Measurements from ENCODE around the gene KRT2.

KRT2 gene

DNA sequence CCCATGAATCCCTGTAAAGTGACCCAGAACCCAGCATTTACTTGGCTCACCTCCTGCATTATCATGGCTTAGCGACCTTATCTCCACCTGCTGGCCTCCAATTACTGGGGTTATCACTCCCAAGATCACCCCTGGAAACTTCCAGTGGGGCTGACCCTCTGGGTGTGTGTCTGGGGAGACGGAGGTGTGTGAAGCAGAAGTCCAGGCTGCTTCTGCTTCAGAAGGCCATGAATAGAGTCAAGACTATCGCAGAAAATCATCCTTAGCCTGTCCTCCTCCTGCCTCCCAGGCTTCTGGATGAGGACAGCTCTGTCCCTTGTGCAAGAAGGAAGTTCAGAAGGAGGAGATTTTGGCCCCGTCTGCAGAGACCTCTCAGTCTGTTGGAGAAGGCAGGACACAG is 50.3 kb downstream of the KRT2 start:
- TF ChIP-seq, protein P1, sequence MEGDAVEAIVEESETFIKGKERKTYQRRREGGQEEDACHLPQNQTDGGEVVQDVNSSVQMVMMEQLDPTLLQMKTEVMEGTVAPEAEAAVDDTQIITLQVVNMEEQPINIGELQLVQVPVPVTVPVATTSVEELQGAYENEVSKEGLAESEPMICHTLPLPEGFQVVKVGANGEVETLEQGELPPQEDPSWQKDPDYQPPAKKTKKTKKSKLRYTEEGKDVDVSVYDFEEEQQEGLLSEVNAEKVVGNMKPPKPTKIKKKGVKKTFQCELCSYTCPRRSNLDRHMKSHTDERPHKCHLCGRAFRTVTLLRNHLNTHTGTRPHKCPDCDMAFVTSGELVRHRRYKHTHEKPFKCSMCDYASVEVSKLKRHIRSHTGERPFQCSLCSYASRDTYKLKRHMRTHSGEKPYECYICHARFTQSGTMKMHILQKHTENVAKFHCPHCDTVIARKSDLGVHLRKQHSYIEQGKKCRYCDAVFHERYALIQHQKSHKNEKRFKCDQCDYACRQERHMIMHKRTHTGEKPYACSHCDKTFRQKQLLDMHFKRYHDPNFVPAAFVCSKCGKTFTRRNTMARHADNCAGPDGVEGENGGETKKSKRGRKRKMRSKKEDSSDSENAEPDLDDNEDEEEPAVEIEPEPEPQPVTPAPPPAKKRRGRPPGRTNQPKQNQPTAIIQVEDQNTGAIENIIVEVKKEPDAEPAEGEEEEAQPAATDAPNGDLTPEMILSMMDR (IDR thresholded peaks at IDR 0.05) = no peak
- peaks cover 7% of the 10 kb centered on the region for H3K27me3 Mint-ChIP-seq (ENCODE audit: low read depth, poor library complexity)
- no peak for DNase-seq
- no peaks in the 10 kb centered on the region for H3K9me3 Mint-ChIP-seq
- H3K4me3 Mint-ChIP-seq = no peak overlapping the region
- H3K36me3 Mint-ChIP-seq (ENCODE audit: low read depth) = no peaks in the 10 kb centered on the region
- peaks cover 12% of the 10 kb centered on the region for H3K4me1 Mint-ChIP-seq
- H3K27ac Mint-ChIP-seq = no peak overlapping the region

DNA sequence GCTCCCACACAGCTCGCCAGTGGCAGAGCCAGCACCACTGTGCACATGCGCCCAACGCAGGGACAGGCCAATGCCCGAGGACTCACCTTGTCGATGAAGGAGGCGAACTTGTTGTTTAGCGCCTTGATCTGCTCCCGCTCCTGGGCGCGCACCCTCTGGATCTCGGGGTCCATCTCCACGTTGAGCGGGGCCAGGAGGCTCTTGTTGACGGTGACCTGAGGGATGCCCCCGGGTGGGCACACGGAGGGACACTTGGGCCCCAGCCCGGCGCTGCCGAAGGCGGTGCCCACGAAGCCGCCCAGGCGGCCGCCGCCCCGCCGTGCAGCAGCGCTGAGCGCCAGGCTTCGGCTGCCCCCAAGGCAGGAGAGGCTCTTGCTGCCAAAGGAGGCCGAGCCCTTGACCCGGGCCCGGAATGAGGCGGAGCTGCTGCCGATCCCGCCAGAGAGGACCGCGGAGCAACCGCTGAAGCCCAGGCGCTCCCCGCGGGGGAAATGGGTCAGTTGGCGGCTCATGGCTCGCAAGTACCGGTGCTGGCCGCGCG is 51.0 kb downstream of the KRT2 start, which contains the start of gene KRT72:
Gene KRT72, minus strand, starts transcription at position 523 of the 541 bp plus-strand sequence. Its CDS starts 11 bp downstream, at position 512.
- H3K4me3 Mint-ChIP-seq = no peak within 1 kb of the TSS
- H3K27ac Mint-ChIP-seq = no peak within 1 kb of the TSS
- DNase-seq = no peak
- no peaks in the 10 kb centered on the region for H3K9me3 Mint-ChIP-seq
- H3K27me3 Mint-ChIP-seq (ENCODE audit: low read depth, poor library complexity) = peaks cover 7% of the 10 kb centered on the region
- TF ChIP-seq, protein P1 (IDR thresholded peaks at IDR 0.05) = no peak
- H3K36me3 Mint-ChIP-seq (ENCODE audit: low read depth) = no peaks in the 10 kb centered on the region
- H3K4me1 Mint-ChIP-seq = peaks cover 12% of the 10 kb centered on the region

- no peaks in the 10 kb centered on the region for H3K36me3 Mint-ChIP-seq (ENCODE audit: low read depth)
- no peak overlapping the region for H3K4me3 Mint-ChIP-seq
- no peaks in the 10 kb centered on the region for H3K9me3 Mint-ChIP-seq
- TF ChIP-seq, protein P1 (IDR thresholded peaks at IDR 0.05) = no peak
- no peak for DNase-seq
- peaks cover 12% of the 10 kb centered on the region for H3K4me1 Mint-ChIP-seq
- H3K27ac Mint-ChIP-seq = no peak overlapping the region
- H3K27me3 Mint-ChIP-seq (ENCODE audit: low read depth, poor library complexity) = peaks cover 7% of the 10 kb centered on the region
Observed at GRCh38 chr12:52600475-52600874, 51.5 kb downstream of the KRT2 start.

GRCh38 chr12:52600071-52600470 is 51.9 kb downstream of the KRT2 start:
- Mint-ChIP-seq H3K27ac (no peak overlapping the region), H3K27me3 (ENCODE audit: low read depth, poor library complexity) (peaks cover 7% of the 10 kb centered on the region), H3K4me1 (peaks cover 12% of the 10 kb centered on the region), H3K9me3 (no peaks in the 10 kb centered on the region), H3K36me3 (ENCODE audit: low read depth) (no peaks in the 10 kb centered on the region), H3K4me3 (no peak overlapping the region)
- TF ChIP-seq, protein P1 (IDR thresholded peaks at IDR 0.05) = no peak
- DNase-seq = no peak

DNA sequence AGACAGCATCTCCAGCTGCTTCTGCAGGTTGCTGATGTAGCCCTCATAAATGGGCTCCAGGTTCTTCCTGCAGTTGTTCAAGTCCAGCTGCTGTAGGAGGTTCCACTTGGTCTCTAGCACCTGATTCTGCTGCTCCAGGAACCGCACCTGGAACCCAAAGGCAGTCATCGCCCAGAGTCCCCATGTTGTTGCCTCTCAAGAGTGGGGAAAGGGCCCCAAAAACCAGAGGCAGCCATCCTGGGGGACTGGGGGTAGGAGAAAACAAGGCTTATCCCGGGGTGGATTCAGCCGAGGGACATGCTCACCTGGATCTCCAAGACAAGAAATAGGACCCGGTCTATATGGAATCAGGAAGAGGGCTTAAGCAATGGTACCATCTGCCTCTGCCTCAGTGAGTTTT is 53.0 kb downstream of the KRT2 start:
- H3K27me3 Mint-ChIP-seq (ENCODE audit: low read depth, poor library complexity) = peaks cover 7% of the 10 kb centered on the region
- H3K9me3 Mint-ChIP-seq = no peaks in the 10 kb centered on the region
- TF ChIP-seq, protein P1 (IDR thresholded peaks at IDR 0.05) = no peak
- no peak overlapping the region for H3K4me3 Mint-ChIP-seq
- peaks cover 12% of the 10 kb centered on the region for H3K4me1 Mint-ChIP-seq
- no peak overlapping the region for H3K27ac Mint-ChIP-seq
- no peak for DNase-seq
- no peaks in the 10 kb centered on the region for H3K36me3 Mint-ChIP-seq (ENCODE audit: low read depth)
